ENCODE measurements around the gene HUS1B.
A peak's percentile ranks its signal among the peaks of the same experiment; 100 is the strongest.
"Not testable (repeated sequence)": the region's sequence is repeated elsewhere in the genome, so short reads cannot be mapped to it uniquely, and the experiment has no call there.

Gene HUS1B

DNA sequence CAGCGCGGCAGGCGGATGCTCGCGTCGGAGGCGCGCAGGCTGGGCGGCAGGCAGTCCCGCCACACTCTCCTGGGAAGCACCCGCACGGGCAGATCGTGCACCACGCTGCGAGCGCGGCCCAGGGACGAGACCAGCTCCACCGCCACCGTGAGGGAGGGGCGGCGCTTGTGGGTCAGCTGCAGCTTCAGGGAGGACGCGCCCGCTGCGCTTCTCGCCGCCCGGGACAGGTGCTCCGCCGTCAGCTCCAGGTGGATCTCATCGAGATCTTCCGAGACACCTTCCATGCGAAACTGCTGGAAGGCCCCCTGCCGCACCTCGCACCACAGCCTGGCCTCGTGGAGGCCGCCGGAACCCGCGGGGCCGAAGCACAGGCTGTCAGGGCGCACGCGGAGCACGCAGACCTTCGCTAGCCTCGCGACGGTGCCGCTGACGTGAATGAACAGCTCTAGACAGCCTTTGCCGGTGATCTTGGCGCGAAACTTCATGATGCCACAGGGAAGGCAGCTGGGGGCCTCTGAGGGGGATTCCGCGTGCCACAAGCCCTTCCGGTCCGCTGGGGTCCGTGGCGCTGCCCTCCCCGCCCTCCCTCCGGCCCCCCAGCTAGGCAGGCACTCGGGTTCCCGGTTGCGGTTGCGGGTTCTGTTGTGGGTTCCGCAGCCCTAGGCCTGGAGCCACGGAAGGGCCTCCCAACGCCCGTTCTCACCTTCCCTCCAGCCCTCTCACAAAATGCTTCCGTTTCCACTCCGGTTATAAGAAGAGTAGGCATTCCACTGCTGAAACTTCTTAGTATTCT is at the start of gene HUS1B:
HUS1B (minus strand) TSS at position 641 of the 793 bp plus-strand sequence; CDS start at position 485, 156 bp downstream.
- no peak for DNase-seq (ENCODE audit: low spot score)

GRCh38 chr6:706146-706545 is 49.2 kb upstream of the HUS1B start:
- no peak for DNase-seq (ENCODE audit: low spot score)

- no peak for DNase-seq (ENCODE audit: low spot score)
These were observed 48.1 kb upstream of the HUS1B start for GRCh38 chr6:705047-705446.

DNA sequence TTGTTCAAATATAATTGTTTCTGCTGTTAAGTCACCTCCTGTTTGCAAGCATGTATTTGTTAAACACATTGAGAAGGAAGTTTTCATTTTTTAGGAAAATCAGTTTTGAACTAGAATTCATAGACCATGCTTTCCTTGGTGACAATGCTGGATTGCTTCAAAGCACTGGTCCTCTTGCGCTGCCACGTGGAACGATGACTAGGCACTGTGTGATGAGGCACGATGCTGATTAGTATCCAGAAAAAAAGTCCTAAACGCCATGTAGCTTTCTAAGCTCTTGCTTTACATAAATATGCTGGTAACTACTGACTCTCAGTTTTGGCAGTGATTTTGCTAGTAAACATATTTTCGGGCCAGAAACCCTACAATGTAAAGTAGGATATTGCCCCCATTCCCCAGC is 47.1 kb upstream of the HUS1B start:
- no peak for DNase-seq (ENCODE audit: low spot score)

DNA sequence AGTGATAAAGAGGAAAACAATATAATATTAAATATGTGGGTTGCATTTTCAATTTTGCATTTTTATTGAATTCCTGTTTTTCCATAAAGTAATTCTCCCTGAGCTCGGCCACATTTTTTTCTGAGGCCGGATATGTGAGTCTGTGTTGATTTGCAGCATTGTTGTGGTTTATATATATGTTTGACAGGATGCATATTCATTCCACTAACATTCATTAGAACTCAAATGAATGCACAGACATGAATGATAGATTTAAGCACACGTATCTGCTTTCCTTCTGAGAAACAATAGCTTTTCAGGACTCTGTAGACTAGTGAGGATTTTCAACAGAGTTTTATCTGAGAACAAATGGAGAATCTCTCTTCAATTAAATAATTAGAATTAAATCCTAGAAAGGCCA is 46.7 kb upstream of the HUS1B start:
- no peak for DNase-seq (ENCODE audit: low spot score)

DNA sequence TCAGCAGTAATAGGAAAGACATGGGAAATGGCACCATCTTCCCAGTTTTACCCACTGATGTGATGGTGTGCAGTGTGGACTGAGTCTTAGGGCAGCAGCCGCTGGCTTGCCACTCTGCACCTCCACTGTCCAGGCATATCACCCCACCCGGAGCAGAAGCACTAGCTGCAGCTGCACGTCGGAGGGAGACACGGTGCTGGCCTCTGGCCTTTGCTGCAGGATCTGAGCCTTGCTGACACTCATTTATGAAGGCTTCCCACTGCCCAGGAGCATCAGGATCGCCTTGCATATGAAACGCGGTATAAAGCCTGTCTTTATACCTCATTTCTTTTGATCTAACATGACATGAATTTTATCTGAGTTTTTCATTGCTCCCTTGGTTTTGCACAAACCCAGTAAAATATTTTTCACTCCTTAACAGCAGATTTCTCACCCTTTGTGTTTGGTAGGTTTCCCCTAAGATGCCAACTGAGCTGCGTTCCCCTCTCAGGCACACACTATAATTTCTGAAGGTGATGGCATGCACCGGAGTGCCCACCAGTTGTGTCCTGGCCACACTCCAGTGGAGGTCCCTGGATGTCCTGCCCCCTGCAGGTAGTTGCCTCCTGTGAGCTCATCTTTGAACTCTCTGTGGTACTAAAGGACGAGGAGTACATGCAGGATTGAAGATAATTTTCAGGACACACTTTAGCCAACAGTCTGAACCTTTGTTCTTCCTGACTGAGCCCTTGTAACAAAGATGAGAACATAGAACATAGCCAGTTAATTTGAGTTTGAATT is 45.0 kb upstream of the HUS1B start:
- peak; percentile 37 for DNase-seq (ENCODE audit: low spot score)

DNA sequence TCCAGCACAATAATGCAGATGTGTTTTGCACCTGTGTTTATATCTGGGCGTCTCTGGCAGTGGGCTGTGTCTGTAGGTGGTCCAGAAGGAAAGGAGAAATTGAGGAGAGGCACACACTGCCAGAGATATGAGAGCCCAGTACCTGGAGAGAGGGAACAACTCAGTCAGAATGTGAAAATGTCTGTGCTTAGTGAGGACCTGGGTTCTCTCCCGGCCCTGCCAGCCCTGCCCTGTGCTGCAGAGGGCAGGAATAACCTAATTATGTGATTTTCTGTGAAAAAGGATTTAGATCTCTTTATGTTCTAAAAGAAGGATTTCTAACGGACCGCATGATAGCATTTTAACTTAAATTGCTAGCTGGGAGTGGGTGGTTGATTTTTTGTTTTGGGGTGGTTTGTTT is 44.3 kb upstream of the HUS1B start:
- no peak for DNase-seq (ENCODE audit: low spot score)

DNA sequence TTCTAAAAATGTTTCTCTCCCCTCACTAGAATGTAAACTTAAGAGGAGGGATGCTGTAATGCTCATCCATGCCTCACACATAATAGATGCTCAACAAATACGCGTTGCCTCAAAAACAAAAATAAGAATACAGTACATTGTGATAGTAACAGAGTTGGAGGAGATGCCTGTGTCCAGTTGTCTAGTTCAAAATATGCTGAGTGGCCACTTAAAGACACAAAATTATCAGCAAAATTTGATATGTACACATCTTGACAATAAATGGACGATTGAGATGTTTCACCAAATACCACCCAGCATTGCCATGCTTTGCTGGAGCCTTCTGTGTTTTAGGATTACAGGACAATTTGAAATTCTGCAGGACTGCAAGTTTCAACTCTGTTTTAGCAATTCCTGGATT is 43.6 kb upstream of the HUS1B start:
- DNase-seq (ENCODE audit: low spot score): no peak

- DNase-seq (ENCODE audit: low spot score): no peak
These were observed 42.4 kb upstream of the HUS1B start for GRCh38 chr6:699319-699718.

GRCh38 chr6:694431-695126 is 37.7 kb upstream of the HUS1B start:
- not testable (repeated sequence) for DNase-seq (ENCODE audit: low spot score)

DNA sequence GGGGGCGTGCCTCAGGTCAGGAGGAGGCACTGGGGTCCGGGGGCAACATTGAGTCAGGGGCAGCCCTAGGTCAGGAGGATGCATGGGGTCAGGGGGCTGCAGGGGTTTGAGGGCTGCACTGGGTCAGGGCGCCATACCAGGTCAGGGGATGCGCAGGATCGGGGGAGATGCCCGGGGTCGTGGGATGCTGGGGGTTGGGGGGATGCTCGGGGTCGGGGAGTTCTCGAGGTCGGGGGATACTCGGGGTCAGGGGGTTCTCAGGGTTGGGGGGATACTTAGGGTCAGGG is 36.8 kb upstream of the HUS1B start:
- no peak for DNase-seq (ENCODE audit: low spot score)

DNA sequence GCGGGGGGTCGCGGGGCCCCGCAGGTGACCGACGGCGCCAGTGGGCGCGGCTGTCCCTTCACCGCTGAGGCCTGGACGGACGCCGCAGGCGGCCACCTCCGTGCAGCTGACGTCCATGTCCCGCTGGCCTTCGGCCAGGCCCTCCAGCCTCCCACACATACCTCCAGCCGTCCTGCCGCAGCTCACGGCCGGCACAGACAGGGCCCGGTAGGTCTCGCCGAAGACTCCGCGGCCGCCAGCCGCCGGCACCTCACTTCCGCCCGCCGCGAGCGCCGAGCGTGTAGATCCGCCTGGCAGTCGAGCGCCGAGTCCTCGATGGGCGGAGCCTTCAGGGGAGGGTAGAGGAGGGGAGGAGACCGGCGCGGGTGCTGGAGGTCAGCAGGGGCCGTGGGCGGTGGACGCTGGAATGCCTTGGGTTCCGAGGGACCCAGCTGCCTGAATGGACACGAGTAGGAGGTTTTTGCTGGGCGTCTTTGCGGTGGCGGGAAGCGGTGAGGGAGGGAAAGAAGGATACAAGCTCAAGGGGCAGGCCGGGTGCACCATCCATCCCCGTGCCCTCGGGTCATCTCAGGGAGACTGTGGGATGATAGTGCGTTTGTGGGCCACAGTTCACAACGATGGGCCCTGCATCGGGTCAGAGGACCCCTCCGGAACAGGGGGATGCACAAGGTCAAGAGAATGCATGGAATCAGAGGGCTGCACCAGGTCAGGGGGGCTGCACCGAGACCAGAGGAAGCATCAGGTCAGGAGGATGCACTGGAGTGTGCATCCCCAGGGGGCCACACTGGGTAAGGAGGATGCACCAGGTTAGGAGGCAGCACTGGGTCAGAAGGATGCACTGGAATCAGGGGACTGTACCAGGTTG is 36.2 kb upstream of the HUS1B start, which contains the start of gene EXOC2:
EXOC2 (minus strand) TSS at position 282 of the 865 bp plus-strand sequence. CDS start 55,321 bp downstream, outside the sequence.
- DNase-seq (ENCODE audit: low spot score): peak; percentile 90

- peak; percentile 76 for DNase-seq (ENCODE audit: low spot score)
These were observed 35.5 kb upstream of the HUS1B start for GRCh38 chr6:692356-692851.

DNA sequence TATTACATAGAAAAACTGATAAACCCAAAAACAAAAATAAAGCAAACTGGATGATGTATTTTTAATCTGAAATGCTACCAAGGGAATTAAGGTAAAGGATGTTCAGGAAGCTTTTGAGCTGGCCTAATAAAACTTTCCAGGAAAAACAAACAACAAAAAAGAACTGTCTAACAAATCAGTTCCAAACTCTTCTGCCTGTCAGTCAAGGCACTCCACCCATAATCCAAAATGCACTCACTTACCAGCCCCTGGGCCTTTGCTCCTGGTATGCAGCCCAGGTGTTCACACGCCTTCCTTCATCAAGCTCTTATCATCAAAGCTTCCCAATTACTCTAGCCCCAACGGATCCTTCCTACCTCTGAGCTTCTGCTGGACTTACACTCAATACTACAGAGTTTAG is 32.3 kb upstream of the HUS1B start:
- no peak for DNase-seq (ENCODE audit: low spot score)

GRCh38 chr6:686497-686896 is 29.6 kb upstream of the HUS1B start:
- no peak for DNase-seq (ENCODE audit: low spot score)

GRCh38 chr6:684831-685636 is 28.1 kb upstream of the HUS1B start:
- no peak for DNase-seq (ENCODE audit: low spot score)

GRCh38 chr6:683742-684440 is 27.0 kb upstream of the HUS1B start:
- DNase-seq (ENCODE audit: low spot score): peak; percentile 82

- no peak for DNase-seq (ENCODE audit: low spot score)
These were observed 23.9 kb upstream of the HUS1B start for GRCh38 chr6:680666-681340.

DNA sequence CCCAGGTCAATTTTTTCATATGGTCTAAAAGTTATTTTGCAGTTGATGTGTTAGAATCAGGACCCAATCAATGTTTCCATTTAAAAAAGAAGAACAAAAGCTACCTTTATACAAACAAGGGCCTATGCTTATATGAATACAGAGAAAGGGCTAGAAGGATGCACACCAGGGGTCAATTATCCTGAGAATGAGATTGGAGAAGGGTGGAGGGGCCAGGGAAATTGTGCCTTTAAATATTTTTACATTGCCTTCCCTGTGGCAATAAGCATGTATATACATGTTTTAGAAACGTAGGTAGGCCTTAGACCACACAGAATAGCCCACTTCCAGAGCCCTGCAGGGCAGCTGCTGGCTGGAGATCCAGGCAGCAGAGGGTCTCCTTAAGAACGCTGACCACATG is 23.4 kb upstream of the HUS1B start:
- no peak for DNase-seq (ENCODE audit: low spot score)

DNA sequence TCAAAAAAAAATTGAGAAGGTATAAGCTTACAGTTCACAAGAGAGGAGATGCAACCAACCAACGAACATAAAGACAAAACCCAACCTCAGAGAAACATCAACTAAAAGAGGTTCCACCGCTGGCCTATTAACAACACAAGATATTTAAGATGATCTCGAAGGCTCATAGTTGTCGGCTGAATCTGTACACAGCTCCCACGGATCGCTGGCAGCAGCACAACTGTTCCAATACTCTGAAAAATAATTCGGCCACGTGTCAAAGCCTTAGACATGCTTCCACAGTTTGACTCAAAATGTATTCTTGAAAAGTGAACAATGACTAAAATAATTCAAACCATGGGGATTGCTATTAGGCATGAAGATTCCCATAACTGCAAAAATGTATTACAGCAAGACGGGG is 22.4 kb upstream of the HUS1B start:
- DNase-seq (ENCODE audit: low spot score): no peak

Measured in iPS-NIHi11 (cell line).